GM12878 (cell line): Measurements from ENCODE around the gene EXOSC6. TPM values are rescaled to one million over a fixed set of nuclear protein-coding genes. Genes with fewer than 3 reads are reported as not detected.
"Not testable (repeated sequence)": the region's sequence is repeated elsewhere in the genome, so short reads cannot be mapped to it uniquely, and the experiment has no call there.

ENCODE experiments used
- ATAC-seq: fragments of 200-7000 bp; cut with Tn5 transposase; 3 replicates; pipeline ENCODE4 v1.9.1; 2020; ENCODE audit warnings: mild to moderate bottlenecking, moderate library complexity
- BruUV-seq: library from RNA; stranded (reverse); fragments of 400-500 nt; replicated peaks from 2 replicates; lab custom pipeline; 2021; lab: Mats Ljungman, UMichigan
- CTCF ChIA-PET: fragments of 300-600 bp; sonication (Branson Sonifier 250); formaldehyde crosslinking; extraction: SDS; loops from one replicate; lab custom pipeline; 2021; ENCODE audit warnings: inconsistent platforms; lab: Yijun Ruan, JAX
- POLR2A ChIA-PET: fragments of 350-600 bp; formaldehyde crosslinking; extraction: SDS; loops from one replicate; lab custom pipeline; 2021; ENCODE audit warnings: inconsistent platforms; lab: Charles Lee
- RAD21 ChIA-PET: fragments of 300-600 bp; sonication (Branson Sonifier 250); formaldehyde crosslinking; loops from one replicate; lab custom pipeline; 2023; ENCODE audit warnings: antibody characterized with exemption; ENCODE audit not compliant: unreplicated experiment; lab: Charles Lee
- SMC1A ChIA-PET: fragments of 300-600 bp; sonication (Branson Sonifier 250); formaldehyde crosslinking; loops from one replicate; lab custom pipeline; 2023; ENCODE audit not compliant: unreplicated experiment, uncharacterized antibody; lab: Charles Lee
- DNase-seq: peaks from one replicate; pipeline ENCODE4 v3.0.0-alpha.2; 2011; ENCODE audit warnings: low read depth, low spot score
- FAIRE-seq: peaks from 3 replicates; lab custom pipeline; 2011; peaks lifted over from hg19 to GRCh38; lab: Jason Lieb, UNC
- H2AFZ ChIP-seq: 2 replicates; pipeline ENCODE4 v1.6.0; 2011; ENCODE audit warnings: low read depth, low read length, control low read depth; ENCODE audit not compliant: control insufficient read depth
- H3K27ac ChIP-seq: 2 replicates; pipeline ENCODE4 v1.5.1; 2011; ENCODE audit warnings: control low read depth; ENCODE audit not compliant: control insufficient read depth, insufficient read depth
- H3K27me3 ChIP-seq, 2 experiments: replicated peaks in 1 of 2; 2 replicates each; pipeline versions ENCODE4 v1.6.0 to v1.6.1; 2011; ENCODE audit warnings: low read length in 1 of 2; ENCODE audit not compliant: control insufficient read depth in 2 of 2, insufficient read depth in 2 of 2
- H3K36me3 ChIP-seq, 2 experiments: 2 replicates each; pipeline ENCODE4 v1.5.1; 2011; ENCODE audit warnings: low read length in 1 of 2; ENCODE audit not compliant: control insufficient read depth in 2 of 2, insufficient read depth in 2 of 2
- H3K4me1 ChIP-seq: 2 replicates; pipeline ENCODE4 v1.6.1; 2011; ENCODE audit warnings: mild to moderate bottlenecking, low read length, moderate library complexity, mixed read lengths; ENCODE audit not compliant: control insufficient read depth, insufficient read depth
- H3K4me2 ChIP-seq: 2 replicates; pipeline ENCODE4 v1.6.0; 2011; ENCODE audit warnings: control low read depth; ENCODE audit not compliant: control insufficient read depth, insufficient read depth
- H3K4me3 ChIP-seq: fragments of 200-600 bp; sonication (generic); 2 replicates; pipeline ENCODE4 v1.5.1; 2016
- H3K79me2 ChIP-seq: 2 replicates; pipeline ENCODE4 v1.6.0; 2011; ENCODE audit warnings: low read length; ENCODE audit not compliant: control insufficient read depth, insufficient read depth
- H3K9ac ChIP-seq: 2 replicates; pipeline ENCODE4 v1.8.0; 2011; ENCODE audit warnings: low read length, control low read depth, mixed read lengths; ENCODE audit not compliant: control insufficient read depth, insufficient read depth
- H3K9me3 ChIP-seq: replicated peaks from 3 replicates; pipeline ENCODE4 v1.5.1; 2011; ENCODE audit warnings: mild to moderate bottlenecking, low read length; ENCODE audit not compliant: control insufficient read depth, insufficient read depth
- H4K20me1 ChIP-seq: 2 replicates; pipeline ENCODE4 v1.6.0; 2011; ENCODE audit not compliant: control insufficient read depth, insufficient read depth
- BCL3 ChIP-seq: IDR thresholded peaks from 2 replicates; pipeline ENCODE4 v1.6.1; 2011; ENCODE audit warnings: borderline replicate concordance, low read depth, mild to moderate bottlenecking, moderate library complexity, low read length; ENCODE audit not compliant: insufficient read depth, poor library complexity, severe bottlenecking
- BMI1 ChIP-seq: fragments of 450-650 bp; IDR thresholded peaks from 2 replicates; pipeline ENCODE4 v1.6.1; 2016; ENCODE audit warnings: mild to moderate bottlenecking, moderate library complexity, borderline replicate concordance
- CHD1 ChIP-seq: IDR thresholded peaks from 2 replicates; pipeline ENCODE4 v1.6.1; 2012; ENCODE audit warnings: low read depth, low read length, improper control_type of control experiment
- ESRRA ChIP-seq: IDR thresholded peaks from 2 replicates; pipeline ENCODE4 v1.6.1; 2012; ENCODE audit warnings: mild to moderate bottlenecking, low read length, improper control_type of control experiment
- GATAD2B ChIP-seq: fragments of 450-650 bp; conservative IDR thresholded peaks from 2 replicates; pipeline ENCODE4 v1.6.1; 2017; ENCODE audit warnings: low read depth, mild to moderate bottlenecking, moderate library complexity
- IRF5 ChIP-seq: fragments of 450-650 bp; IDR thresholded peaks from 2 replicates; pipeline ENCODE4 v1.6.1; 2017; ENCODE audit warnings: borderline replicate concordance
- NFYA ChIP-seq: IDR thresholded peaks from 2 replicates; pipeline ENCODE4 v1.6.1; 2011; ENCODE audit warnings: low read depth, mild to moderate bottlenecking, low read length, improper control_type of control experiment, borderline replicate concordance
- SMC3 ChIP-seq: IDR thresholded peaks from 2 replicates; pipeline ENCODE4 v1.6.1; 2011; ENCODE audit warnings: low read length, improper control_type of control experiment, borderline replicate concordance
- WRNIP1 ChIP-seq: IDR thresholded peaks from 2 replicates; pipeline ENCODE4 v1.6.1; 2011; ENCODE audit warnings: low read depth, low read length, improper control_type of control experiment, borderline replicate concordance
- ZNF24 ChIP-seq: fragments of 450-650 bp; IDR thresholded peaks from 2 replicates; pipeline ENCODE4 v1.6.1; 2017; ENCODE audit warnings: antibody characterized with exemption, mild to moderate bottlenecking
- ZNF622 ChIP-seq: fragments of 450-650 bp; IDR thresholded peaks from 2 replicates; pipeline ENCODE4 v1.6.1; 2017; ENCODE audit warnings: mild to moderate bottlenecking, inconsistent platforms
- WGBS: methylation state at CpG from one replicate; pipeline ENCODE4 v1.1.6; 2016; ENCODE audit warnings: low lambda C conversion rate; ENCODE audit not compliant: insufficient replicate concordance, insufficient coverage; ENCODE audit errors: missing lambda C conversion rate; 5-methylcytosine and 5-hydroxymethylcytosine counted together
- in situ Hi-C: fragments of 300-500 bp; cut with MboI; formaldehyde crosslinking; loops from 9 replicates; pipeline ENCODE4 v1.14.3; 2018; ENCODE audit warnings: mixed read lengths
- intact Hi-C: fragments of 100-400 bp; cut with micrococcal nuclease; formaldehyde crosslinking; loops from one replicate; pipeline ENCODE4 v1.14.2; 2022; ENCODE audit not compliant: unreplicated experiment
- polyA plus RNA-seq, 11 experiments: library from polyadenylated mRNA; depleted of rRNA in 4 of 11; unstranded in 6 of 11; stranded (reverse) in 5 of 11; fragments of >200 nt; fragmentation: Nextera tagmentation in 4 of 11; fragmentation: Illumina TruSeq in 1 of 11; extraction: Ambion mirVana in 4 of 11; extraction: Trizol in 1 of 11; gene quantifications; 1 replicate in 1 of 11; 2 replicates in 10 of 11; pipeline versions ENCODE4 v1.2.1 to v1.2.3, GENCODE V29; 2011 to 2016; ENCODE audit warnings: inconsistent platforms in 2 of 11, missing spikeins in 2 of 11, low read depth in 1 of 11
- total RNA-seq, 4 experiments: library from RNA; depleted of rRNA in 3 of 4; stranded (reverse); fragments of >200 nt in 3 of 4; fragmentation: Illumina TruSeq in 1 of 4; extraction: Trizol in 1 of 4; gene quantifications; 2 replicates each; pipeline versions ENCODE4 v1.2.1 to v1.2.3, GENCODE V29; 2013 to 2021

Gene EXOSC6
- total and polyA plus RNA-seq, 10 of the 15 experiments (the other 5 are each of a cell fraction or from before 2014, with no cell fraction given) = 8.2 to 27.5 (median 14.5) TPM

GRCh38 chr16:70250748-70251628 lies 752 bp downstream of the EXOSC6 start (continued):
- TF ChIP-seq BMI1 = no peak
- TF ChIP-seq ZNF622 = no peak
- 0 out of 2 replicates have a peak, but pooled peaks have one; percentile 18 for TF ChIP-seq CHD1
- no peak for TF ChIP-seq ESRRA
- no peak for TF ChIP-seq NFYA
- no peak for TF ChIP-seq IRF5
- no peak for TF ChIP-seq BCL3
- peak; percentile 70; the same call in 1 of the 2 replicates for TF ChIP-seq GATAD2B
- no peak for TF ChIP-seq ZNF24
- no peak for TF ChIP-seq WRNIP1
- no peak for TF ChIP-seq SMC3

GRCh38 chr16:70249697-70250096 lies 2.0 kb downstream of the EXOSC6 start:
- H3K4me1 ChIP-seq, H3K9me3 ChIP-seq, DNase-seq, ATAC-seq, RAD21 ChIA-PET, H3K27me3 ChIP-seq, in situ Hi-C loops, H4K20me1 ChIP-seq, SMC1A ChIA-PET, H2AFZ ChIP-seq, H3K27ac ChIP-seq, FAIRE-seq, BruUV-seq: not testable (repeated sequence)
- CTCF ChIA-PET = interaction anchor here (2.4 kb wide), 1 partner anchor 18 kb away, joined by 14 read pairs; no protein-coding TSS in a partner anchor
- peak overlapping the region; percentile 27; the same call in 1 of the 2 replicates for H3K9ac ChIP-seq
- WGBS = 43% methylated on average over 4 of the region's 4 CpGs
- H3K79me2 ChIP-seq = peaks cover 27% of the 10 kb centered on the region
- H3K4me3 ChIP-seq = peak overlapping the region; percentile 45
- POLR2A ChIA-PET = interaction anchor here (0.6 kb wide), 1 partner anchor 66 kb away, joined by 6 read pairs; no protein-coding TSS in a partner anchor
- intact Hi-C loops = loop anchor here (10.0 kb wide), 1 partner anchor 85 kb away; no protein-coding TSS in a partner anchor
- H3K36me3 ChIP-seq = peaks cover 12 to 22% of the 10 kb centered on the region in 2 experiments
- H3K4me2 ChIP-seq = peak overlapping the region; percentile 54
